ENCODE results near the gene RGL3.
"Not testable (repeated sequence)": the region's sequence is repeated elsewhere in the genome, so short reads cannot be mapped to it uniquely, and the experiment has no call there.

Gene RGL3, protein sequence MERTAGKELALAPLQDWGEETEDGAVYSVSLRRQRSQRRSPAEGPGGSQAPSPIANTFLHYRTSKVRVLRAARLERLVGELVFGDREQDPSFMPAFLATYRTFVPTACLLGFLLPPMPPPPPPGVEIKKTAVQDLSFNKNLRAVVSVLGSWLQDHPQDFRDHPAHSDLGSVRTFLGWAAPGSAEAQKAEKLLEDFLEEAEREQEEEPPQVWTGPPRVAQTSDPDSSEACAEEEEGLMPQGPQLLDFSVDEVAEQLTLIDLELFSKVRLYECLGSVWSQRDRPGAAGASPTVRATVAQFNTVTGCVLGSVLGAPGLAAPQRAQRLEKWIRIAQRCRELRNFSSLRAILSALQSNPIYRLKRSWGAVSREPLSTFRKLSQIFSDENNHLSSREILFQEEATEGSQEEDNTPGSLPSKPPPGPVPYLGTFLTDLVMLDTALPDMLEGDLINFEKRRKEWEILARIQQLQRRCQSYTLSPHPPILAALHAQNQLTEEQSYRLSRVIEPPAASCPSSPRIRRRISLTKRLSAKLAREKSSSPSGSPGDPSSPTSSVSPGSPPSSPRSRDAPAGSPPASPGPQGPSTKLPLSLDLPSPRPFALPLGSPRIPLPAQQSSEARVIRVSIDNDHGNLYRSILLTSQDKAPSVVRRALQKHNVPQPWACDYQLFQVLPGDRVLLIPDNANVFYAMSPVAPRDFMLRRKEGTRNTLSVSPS

DNA sequence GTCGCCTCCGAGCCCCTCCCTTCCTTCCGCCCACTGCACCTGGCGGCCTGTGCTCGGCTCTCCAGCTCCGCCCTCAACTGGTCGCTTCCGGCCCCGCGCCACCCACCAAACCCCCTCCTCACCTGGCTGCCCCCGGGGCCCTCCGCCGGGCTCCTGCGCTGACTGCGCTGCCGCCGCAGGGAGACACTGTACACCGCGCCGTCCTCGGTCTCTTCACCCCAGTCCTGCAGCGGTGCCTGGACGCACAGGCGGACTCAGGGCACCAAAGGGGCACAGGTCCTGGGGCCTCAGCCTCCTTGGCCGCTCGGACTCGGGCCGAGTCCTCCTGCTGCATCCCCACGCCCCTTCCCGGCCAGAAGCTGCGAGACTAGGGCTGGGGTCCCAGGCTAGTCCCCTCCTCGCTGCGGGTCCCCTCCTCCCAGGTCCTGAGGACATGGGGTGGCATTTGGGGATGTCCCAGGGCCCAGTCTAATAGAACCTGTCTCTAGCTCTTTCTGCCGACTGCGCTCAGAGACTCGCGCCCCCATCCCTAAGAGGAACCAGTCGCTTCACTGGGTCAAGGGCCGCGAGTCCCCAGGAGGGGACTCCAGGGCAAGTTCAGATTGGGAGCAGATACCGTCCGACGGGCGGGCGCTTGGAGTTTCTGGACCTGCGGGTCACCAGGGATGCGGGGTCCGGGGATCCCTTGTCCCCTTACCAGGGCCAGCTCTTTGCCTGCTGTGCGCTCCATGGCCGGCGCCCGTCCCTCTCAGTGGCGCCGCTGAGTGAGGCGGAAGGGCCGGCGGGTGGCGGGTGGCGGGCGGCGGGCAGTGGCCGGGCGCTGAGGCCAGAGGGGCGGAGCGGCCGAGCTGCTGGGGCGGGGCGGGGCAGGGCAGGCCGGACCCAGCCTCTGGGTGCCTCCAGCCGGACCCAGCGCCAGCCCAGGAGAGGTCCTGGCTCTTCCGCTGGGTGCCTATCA is at the start of gene RGL3:
RGL3 (minus strand) TSS at position 766 of the 958 bp plus-strand sequence; CDS start at position 730, 36 bp downstream.
- DNase-seq = peak; percentile 9

DNA sequence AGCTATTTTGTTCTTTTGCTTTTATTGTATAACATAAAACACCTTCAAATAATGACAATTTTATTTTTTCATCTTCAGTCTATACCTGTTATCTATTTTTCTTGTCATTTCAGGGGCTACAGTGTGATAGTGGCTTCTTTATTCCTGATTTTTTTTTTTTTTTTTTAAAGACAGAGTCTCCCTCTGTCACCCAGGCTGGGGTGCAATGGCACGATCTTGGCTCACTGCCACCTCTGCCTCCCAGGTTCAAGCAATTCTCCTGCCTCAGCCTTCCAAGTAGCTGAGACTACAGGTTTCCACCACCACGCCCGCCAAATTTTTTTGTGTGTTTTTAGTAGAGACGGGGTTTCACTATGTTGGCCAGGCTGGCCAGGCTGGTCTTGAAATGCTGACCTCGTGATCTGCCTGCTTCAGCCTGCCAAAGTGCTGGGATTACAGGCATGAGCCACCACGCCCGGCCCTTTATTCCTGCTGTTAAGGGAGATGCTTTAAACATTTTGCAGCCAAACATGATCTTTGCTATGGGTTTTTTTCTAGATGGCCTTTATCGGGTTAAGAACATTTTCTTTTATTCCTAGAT is 49.2 kb upstream of the RGL3 start:
- not testable (repeated sequence) for DNase-seq

DNA sequence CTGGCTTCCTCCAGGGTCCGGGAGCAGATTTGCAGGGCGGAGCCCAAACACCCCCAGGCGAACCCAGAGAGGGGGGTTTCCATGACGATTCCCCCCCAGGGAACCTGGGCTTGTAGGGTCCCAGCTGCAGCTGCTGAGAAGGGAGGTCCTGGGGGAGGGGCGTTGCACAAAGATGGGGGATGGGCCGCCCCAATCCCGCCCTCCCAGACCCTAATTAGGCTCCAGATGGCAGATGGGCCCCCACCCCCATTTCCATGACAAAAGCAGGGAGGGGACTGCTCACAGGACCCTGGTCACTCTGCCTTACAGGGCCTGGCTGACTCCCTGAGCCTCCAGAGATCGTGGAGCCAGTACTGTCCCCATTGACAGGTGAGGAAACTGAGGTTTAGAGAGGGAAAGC is 46.5 kb upstream of the RGL3 start:
- no peak for DNase-seq

DNA sequence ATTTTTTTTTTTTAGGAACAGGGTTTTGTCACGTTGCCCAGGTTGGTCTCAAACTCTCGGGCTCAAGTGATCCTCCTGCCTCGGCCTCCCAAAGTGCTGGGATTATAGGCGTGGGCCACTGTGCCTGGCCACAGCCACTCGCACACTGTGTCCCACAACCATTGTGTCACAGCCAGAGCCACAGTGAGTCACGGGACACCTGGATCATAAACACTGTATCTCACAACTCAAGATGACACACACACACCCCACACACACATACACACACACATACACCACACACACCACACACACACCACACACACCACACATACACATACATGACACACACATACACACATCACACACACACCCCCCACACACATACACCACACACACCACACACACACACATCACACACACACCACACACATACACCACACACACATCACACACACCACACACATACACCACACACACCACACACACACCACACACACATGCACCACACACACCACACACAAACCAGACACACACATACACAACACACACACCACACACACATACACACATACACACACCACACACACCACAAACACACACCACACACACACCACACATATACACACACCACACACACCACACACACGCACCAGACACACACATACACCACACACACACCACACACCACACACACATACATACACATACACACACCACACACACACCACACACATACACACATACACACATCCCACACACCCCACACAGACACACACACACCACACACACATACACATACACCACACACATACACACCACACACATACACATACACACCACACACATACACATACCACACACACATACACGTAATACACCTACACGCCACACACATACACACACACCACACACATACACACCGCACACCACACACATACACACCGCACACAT is 45.5 kb upstream of the RGL3 start:
- DNase-seq = no peak

DNA sequence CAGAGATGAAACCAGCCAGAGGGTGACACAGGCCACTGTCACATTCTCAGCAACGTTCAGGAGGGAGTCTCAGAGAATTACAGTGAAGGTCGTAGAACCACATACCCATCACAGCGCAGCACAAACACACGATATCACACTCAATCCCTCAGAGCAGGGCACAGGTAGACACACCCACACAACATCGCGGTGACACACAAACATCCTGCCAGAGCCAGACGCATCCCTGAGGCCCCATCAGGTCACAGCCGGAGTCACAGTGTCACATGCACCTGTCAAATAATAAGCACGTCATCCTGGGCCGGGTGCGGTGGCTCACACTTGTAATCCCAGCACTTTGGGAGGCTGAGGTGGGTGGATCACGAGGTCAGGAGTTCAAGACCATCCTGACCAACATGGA is 44.3 kb upstream of the RGL3 start:
- no peak for DNase-seq

- no peak for DNase-seq
Measured at GRCh38 chr19:11461453-11461852, 42.3 kb upstream of the RGL3 start.

GRCh38 chr19:11460207-11460606 is 41.1 kb upstream of the RGL3 start:
- DNase-seq = no peak

- not testable (repeated sequence) for DNase-seq
Measured at GRCh38 chr19:11458912-11459311, 39.8 kb upstream of the RGL3 start.

- no peak for DNase-seq
Measured at GRCh38 chr19:11458236-11458900, 39.3 kb upstream of the RGL3 start.

- DNase-seq = no peak
Measured at GRCh38 chr19:11457831-11458230, 38.7 kb upstream of the RGL3 start.

GRCh38 chr19:11457115-11457514 is 38.0 kb upstream of the RGL3 start:
- no peak for DNase-seq

DNA sequence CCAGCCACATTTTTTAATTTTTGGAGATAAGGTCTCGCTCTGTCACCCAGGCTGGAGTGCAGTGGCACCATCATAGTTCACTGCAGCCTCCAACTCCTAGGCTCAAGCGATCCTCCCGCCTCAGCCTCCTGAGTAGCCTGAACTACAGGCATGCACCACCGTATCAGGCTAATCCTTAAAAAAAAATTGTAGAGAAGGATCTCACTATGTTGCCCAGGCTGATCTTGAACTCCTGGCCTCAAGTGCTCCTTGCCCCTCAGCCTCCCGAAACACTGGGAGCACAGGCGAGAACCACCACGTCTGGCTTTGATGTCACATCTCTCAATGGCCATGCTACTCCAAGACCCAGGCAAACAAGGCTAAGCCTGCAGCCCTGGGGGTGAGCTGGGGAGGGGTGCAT is 37.5 kb upstream of the RGL3 start:
- DNase-seq = no peak

- DNase-seq = not testable (repeated sequence)
Measured at GRCh38 chr19:11455233-11455554, 36.1 kb upstream of the RGL3 start.

DNA sequence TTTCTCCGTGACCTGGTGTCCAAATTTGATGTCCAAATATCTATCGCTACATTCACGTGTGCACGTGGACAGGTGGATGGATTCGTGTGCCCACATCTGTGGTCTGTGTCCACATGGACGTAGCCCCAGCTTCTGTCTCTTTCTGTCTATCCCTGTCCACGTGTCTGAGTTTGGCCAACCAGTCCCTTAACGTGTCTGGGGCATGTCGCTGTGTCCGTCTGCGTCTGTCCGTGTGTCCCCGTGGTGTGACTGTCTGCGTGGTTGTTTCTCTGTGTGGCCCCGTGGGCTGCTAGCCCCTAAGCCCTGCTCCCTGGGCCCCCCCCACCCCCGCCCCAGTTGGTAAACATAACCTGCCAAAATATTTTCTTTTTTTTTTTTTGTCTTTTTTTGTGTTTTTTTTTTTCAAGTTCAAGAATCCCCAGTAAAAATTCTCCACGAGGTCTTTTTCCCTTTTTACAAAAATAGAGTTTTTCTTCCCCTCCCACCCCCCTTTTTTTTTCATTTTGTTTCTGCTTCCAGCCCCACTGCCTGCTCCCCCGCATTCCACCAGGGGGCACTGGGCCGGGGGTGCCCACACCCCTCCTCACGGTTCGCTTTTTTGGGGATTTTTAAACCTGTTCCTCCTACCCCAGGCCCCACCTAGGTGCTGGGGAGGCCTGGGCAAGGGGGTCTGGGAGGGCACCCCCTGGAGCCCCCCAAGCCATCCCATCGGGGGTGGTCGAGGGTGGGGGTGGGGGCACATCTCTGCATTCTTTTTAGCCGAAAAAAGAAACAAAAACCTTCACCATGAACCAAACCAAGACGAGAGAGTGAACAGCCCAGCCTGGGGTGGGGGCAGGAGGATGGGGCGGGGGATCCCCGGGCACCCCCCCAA is 34.6 kb upstream of the RGL3 start:
- no peak for DNase-seq

GRCh38 chr19:11452620-11453310 is 33.7 kb upstream of the RGL3 start:
- DNase-seq = no peak

DNA sequence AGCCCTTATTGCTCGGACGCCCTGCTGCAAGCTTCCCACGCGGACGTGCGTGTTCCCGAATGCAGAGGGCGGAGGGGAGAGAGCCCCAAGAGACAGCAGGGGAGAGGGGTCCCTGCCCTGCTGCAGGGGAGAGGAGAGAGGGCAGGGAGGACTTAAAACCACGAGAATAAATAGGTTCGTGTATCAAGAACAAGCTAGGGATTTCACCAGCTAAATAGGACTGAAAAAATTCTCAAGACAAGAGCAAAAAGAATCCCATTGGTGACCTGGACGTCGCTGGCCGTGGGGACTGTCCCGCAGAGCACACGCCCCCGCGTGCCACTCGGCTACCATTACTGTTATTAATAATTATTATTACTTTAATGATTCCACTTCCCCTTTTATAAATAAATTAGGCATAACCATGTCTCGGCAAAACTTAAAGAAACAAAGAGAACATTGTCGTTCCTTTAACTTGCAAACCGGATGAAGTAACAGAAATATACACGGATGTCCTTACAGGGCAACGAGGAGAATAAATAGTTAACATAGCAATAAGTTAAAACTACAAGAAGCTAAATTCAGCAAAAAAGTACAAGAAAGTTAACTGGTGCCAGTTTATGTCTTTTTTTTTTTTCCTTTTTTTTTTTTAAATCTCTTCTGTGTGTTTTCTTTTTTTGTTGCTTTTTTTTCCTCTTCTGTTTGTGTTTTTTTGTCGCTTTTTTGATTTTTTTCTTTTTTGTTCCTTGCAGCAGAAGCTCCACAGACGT is 32.9 kb upstream of the RGL3 start:
- DNase-seq = no peak

DNA sequence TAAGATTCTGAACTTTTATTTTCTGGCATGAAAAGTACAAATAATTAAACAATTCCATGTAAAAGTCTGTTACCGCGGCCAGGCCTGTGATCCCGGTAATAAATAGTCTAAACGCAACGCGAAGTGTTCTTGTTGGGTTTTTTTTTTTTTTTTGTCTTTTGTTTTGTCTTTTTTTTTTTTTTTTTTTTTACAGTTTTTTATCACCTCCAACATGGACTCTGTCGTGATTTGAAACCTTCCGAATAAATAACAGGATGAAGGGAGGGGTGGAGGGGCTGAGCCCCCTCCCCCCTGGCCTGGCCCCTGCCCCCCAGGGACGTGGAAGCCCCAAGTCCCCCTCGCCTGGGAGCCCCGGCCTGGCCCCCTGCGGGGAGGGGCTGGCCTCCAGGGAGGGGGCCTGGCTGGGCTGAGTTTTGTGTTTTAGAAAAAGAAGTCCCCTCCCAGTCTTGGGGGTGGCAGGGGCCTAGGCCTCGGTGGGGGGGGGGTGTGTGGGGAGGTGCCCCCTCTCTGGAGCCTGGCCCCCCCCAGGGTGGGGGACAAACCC is 32.3 kb upstream of the RGL3 start:
- DNase-seq = no peak

DNA sequence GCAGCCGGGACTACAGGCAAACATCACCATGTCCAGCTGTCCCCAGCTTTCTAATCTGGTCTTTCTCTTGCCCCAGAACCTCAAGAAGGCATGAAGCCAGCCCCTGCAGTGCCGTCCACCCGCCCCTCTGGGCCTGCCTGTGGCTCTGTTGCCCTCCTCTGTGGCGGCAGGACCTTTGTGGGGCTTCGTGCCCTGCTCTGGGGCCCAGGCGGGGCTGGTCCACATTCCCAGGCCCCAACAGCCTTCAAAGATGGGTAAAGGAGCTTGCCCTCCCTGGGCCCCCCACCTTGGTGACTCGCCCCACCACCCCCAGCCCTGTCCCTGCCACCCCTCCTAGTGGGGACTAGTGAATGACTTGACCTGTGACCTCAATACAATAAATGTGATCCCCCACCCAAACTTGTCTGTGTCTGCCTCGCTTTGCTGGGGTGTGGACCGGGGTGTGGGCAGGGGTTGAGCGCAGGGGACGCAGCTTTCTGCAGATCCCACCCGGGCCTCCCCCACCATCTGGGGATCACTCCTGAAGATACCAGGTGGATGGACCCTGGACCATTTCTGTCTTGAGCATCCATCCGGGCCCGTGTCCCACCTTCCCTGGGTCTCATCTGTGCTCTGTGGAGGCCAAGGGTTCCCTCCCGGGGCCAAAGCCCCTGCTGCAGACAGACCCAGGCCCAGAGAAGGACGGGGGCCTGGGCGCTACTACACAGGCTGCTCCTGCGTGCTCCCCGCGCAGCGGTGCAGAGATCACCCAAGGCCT is 31.6 kb upstream of the RGL3 start:
- no peak for DNase-seq

All from NCI-H1105 (cell line).